ENCODE measurements around the gene FBXO2.

Gene FBXO2

DNA sequence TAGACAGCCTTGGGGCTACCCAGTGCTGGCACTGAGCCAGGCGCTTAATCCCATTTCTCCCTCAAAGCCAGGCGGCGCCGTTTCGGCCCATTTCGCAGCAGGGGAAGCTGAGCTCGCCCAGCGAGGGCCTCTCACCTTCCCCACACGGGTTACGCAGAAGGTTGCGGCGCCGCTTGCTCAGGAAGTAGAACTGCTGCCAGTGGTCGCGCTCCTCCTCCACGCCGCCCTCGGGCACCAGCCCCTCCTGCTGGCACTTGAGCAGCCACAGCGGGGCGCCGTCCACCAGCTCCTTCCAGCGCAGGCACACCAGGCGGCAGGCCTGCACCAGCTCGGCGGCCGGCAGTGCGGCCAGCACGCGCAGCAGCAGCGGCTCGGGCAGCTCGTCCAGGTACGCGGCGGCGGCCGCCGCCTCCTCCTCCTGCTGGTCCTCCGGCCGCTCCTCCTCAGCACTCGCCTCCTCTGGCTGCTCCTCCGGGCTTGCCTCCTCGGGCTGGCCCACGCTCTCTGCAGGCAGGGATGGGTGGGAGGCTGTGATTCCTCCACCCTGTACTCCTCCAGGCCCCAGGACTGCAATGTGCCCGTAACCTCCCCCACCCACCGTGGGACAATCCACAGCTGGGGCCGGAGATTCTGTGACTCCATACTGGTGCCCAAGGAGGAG is 3.8 kb downstream of the FBXO2 start:
- DNase-seq, result peak; percentile 47
- Histone ChIP-seq H3K36me3 (replicated peaks) (no peaks in the 10 kb centered on the region), H3K27me3 (replicated peaks) (peaks cover 15% of the 10 kb centered on the region), H3K4me3 (ENCODE audit: low read depth, low read length) (peak overlapping the region; percentile 17), H3K27ac (no peak overlapping the region)
- in situ Hi-C loops (cut with HindIII; ENCODE audit: low pct_ligation_motif_present, low sequenced_read_pairs), result no loop called here
- TF ChIP-seq, protein P1, sequence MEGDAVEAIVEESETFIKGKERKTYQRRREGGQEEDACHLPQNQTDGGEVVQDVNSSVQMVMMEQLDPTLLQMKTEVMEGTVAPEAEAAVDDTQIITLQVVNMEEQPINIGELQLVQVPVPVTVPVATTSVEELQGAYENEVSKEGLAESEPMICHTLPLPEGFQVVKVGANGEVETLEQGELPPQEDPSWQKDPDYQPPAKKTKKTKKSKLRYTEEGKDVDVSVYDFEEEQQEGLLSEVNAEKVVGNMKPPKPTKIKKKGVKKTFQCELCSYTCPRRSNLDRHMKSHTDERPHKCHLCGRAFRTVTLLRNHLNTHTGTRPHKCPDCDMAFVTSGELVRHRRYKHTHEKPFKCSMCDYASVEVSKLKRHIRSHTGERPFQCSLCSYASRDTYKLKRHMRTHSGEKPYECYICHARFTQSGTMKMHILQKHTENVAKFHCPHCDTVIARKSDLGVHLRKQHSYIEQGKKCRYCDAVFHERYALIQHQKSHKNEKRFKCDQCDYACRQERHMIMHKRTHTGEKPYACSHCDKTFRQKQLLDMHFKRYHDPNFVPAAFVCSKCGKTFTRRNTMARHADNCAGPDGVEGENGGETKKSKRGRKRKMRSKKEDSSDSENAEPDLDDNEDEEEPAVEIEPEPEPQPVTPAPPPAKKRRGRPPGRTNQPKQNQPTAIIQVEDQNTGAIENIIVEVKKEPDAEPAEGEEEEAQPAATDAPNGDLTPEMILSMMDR (IDR thresholded peaks at IDR 0.05; ENCODE audit: low read depth, low read length, missing control alignments), result peak; percentile 67

DNA sequence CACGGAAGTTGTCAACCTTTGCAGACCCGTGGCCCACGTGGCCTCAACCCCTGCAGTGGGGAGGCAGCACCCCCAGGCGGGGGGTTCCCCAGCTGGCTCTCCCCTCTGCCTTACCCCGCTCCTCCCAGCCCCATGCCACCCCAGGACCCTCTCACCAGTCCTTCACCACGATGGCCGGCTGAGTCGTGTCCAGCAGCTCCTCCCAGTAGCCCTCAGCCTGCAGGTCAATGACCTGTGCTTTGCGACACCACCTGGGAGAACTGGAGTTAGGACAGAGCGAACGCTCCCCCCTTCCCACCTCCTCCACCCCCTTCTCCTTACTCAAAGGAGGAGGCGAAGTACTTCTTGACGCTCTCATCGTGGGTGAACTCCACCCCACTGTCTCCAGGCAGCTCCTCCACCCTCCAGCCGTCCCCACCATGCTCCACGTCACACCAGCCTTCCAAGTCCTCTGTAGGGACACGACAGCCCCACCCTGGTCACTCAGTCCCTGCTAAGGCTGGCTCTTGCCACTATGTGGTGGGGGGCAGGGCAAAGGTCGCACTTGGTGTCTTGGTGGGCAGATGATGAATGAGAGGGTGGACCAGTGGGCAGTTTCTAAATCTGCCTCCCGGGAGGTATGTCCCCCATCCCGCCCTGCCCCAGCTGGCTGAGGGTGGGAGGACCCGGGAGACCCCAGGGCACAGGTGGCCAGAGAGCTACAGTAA is 4.5 kb downstream of the FBXO2 start:
- no peak overlapping the region for H3K4me3 ChIP-seq (ENCODE audit: low read depth, low read length)
- in situ Hi-C loops (cut with HindIII; ENCODE audit: low pct_ligation_motif_present, low sequenced_read_pairs), result loop anchor here (25.0 kb wide), 1 partner anchor 412 kb away; no protein-coding TSS in a partner anchor
- no peaks in the 10 kb centered on the region for H3K36me3 ChIP-seq (replicated peaks)
- H3K27ac ChIP-seq, result no peak overlapping the region
- H3K27me3 ChIP-seq (replicated peaks), result peaks cover 15% of the 10 kb centered on the region
- TF ChIP-seq, protein P1 (IDR thresholded peaks at IDR 0.05; ENCODE audit: low read depth, low read length, missing control alignments), result no peak
- DNase-seq, result no peak

GRCh38 chr1:11649237-11649623 is 5.0 kb downstream of the FBXO2 start:
- H3K36me3 ChIP-seq (replicated peaks), result no peaks in the 10 kb centered on the region
- no peak overlapping the region for H3K27ac ChIP-seq
- H3K4me3 ChIP-seq (ENCODE audit: low read depth, low read length), result no peak overlapping the region
- TF ChIP-seq, protein P1 (IDR thresholded peaks at IDR 0.05; ENCODE audit: low read depth, low read length, missing control alignments), result no peak
- in situ Hi-C loops (cut with HindIII; ENCODE audit: low pct_ligation_motif_present, low sequenced_read_pairs), result loop anchor here (25.0 kb wide), 1 partner anchor 412 kb away; no protein-coding TSS in a partner anchor
- no peak for DNase-seq
- peaks cover 15% of the 10 kb centered on the region for H3K27me3 ChIP-seq (replicated peaks)

GRCh38 chr1:11648732-11649158 is 5.5 kb downstream of the FBXO2 start:
- H3K27ac ChIP-seq, result no peak overlapping the region
- H3K4me3 ChIP-seq (ENCODE audit: low read depth, low read length), result no peak overlapping the region
- no peak for DNase-seq
- TF ChIP-seq, protein P1 (IDR thresholded peaks at IDR 0.05; ENCODE audit: low read depth, low read length, missing control alignments), result no peak
- no peaks in the 10 kb centered on the region for H3K36me3 ChIP-seq (replicated peaks)
- in situ Hi-C loops (cut with HindIII; ENCODE audit: low pct_ligation_motif_present, low sequenced_read_pairs), result loop anchor here (25.0 kb wide), 1 partner anchor 411 kb away; no protein-coding TSS in a partner anchor
- peaks cover 15% of the 10 kb centered on the region for H3K27me3 ChIP-seq (replicated peaks)

GRCh38 chr1:11648039-11648438 is 6.2 kb downstream of the FBXO2 start:
- H3K27me3 ChIP-seq (replicated peaks), result peaks cover 15% of the 10 kb centered on the region
- H3K27ac ChIP-seq, result no peak overlapping the region
- TF ChIP-seq, protein P1 (IDR thresholded peaks at IDR 0.05; ENCODE audit: low read depth, low read length, missing control alignments), result no peak
- in situ Hi-C loops (cut with HindIII; ENCODE audit: low pct_ligation_motif_present, low sequenced_read_pairs), result loop anchor here (25.0 kb wide), 1 partner anchor 411 kb away; no protein-coding TSS in a partner anchor
- DNase-seq, result no peak
- no peaks in the 10 kb centered on the region for H3K36me3 ChIP-seq (replicated peaks)
- no peak overlapping the region for H3K4me3 ChIP-seq (ENCODE audit: low read depth, low read length)
